Transverse colon (tissue), 4 donors: Measurements from ENCODE around the gene MVP.

ENCODE experiments used
- EP300 ChIP-seq: sonication (generic); formaldehyde crosslinking; IDR thresholded peaks from one replicate; pipeline ENCODE4 v1.6.1; 2017; ENCODE audit warnings: antibody characterized with exemption, low read depth
- POLR2A ChIP-seq: fragments of 450-650 bp; IDR thresholded peaks from one replicate; pipeline ENCODE4 v1.6.1; 2016; ENCODE audit warnings: antibody characterized with exemption, mild to moderate bottlenecking, moderate library complexity
- POLR2AphosphoS5 ChIP-seq, 3 donors: sonication (generic); formaldehyde crosslinking; IDR thresholded peaks; one replicate each; pipeline ENCODE4 v1.6.1; 2016; ENCODE audit warnings: antibody characterized with exemption in 3 of 3
- TF ChIP-seq, protein P1 (sequence below), 5 experiments: fragments of 200-600 bp in 3 of 5; fragments of 450-650 bp in 2 of 5; sonication (generic) in 3 of 5; IDR thresholded peaks; 1 replicate in 2 of 5; 2 replicates in 3 of 5; pipeline ENCODE4 v1.5.1; 2016 to 2017; ENCODE audit warnings: antibody characterized with exemption in 5 of 5, inconsistent platforms in 3 of 5, mild to moderate bottlenecking in 2 of 5, moderate library complexity in 1 of 5

DNA sequence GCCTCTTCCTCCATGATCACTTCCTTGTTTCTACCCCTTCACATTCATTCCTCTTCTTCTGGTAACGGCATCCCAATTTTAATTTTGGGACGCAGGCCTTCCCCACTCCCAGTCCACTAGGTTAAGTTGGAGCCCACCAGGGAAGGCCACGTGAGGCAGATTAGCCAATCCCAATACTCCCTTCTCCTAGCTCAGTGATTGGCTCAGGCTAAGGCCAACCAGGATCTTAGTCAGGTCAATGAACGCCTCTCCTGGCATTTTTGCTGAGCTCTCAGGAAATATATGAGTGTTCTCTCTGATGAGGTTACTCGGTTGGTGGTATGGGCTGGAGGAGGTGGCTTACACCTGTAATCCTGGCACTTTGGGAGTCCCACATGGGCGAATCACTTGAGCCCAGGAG lies 63.7 kb downstream of the MVP start:
- TF ChIP-seq, protein P1, sequence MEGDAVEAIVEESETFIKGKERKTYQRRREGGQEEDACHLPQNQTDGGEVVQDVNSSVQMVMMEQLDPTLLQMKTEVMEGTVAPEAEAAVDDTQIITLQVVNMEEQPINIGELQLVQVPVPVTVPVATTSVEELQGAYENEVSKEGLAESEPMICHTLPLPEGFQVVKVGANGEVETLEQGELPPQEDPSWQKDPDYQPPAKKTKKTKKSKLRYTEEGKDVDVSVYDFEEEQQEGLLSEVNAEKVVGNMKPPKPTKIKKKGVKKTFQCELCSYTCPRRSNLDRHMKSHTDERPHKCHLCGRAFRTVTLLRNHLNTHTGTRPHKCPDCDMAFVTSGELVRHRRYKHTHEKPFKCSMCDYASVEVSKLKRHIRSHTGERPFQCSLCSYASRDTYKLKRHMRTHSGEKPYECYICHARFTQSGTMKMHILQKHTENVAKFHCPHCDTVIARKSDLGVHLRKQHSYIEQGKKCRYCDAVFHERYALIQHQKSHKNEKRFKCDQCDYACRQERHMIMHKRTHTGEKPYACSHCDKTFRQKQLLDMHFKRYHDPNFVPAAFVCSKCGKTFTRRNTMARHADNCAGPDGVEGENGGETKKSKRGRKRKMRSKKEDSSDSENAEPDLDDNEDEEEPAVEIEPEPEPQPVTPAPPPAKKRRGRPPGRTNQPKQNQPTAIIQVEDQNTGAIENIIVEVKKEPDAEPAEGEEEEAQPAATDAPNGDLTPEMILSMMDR (IDR thresholded peaks at IDR 0.05), result no peak
- TF ChIP-seq POLR2A (no peak), POLR2AphosphoS5 (IDR thresholded peaks at IDR 0.05) (no peak), EP300 (no peak)
